PC-9 (cell line): ENCODE results near the gene LARGE1.

ENCODE experiments used
- CTCF ChIP-seq: fragments of 200-600 bp; sonication (generic); conservative IDR thresholded peaks from 2 replicates; pipeline ENCODE4 v1.6.1; 2017; ENCODE audit warnings: mixed run types, antibody characterized with exemption, mild to moderate bottlenecking, moderate library complexity
- EZH2 ChIP-seq: fragments of 200-600 bp; sonication (generic); IDR thresholded peaks from 2 replicates; pipeline ENCODE4 v1.8.0; 2017; ENCODE audit warnings: antibody characterized with exemption, low read depth

GRCh38 chr22:33361581-33361980 is 558.7 kb downstream of the LARGE1 start:
- TF ChIP-seq CTCF (no peak), EZH2 (no peak)
